Suppressor macrophage (primary cell): ENCODE results near the gene MB.
"Not testable (repeated sequence)": the region's sequence is repeated elsewhere in the genome, so short reads cannot be mapped to it uniquely, and the experiment has no call there.

Experiments used
- DNase-seq, 4 experiments: peaks; one replicate each; pipeline ENCODE4 v3.0.0-alpha.2; 2020 to 2022

The MB gene

GRCh38 chr22:35637254-35637653, 20.1 kb upstream of the MB start:
- DNase-seq, result no peak

GRCh38 chr22:35634943-35635540, 17.9 kb upstream of the MB start:
- DNase-seq, result no peak

DNA sequence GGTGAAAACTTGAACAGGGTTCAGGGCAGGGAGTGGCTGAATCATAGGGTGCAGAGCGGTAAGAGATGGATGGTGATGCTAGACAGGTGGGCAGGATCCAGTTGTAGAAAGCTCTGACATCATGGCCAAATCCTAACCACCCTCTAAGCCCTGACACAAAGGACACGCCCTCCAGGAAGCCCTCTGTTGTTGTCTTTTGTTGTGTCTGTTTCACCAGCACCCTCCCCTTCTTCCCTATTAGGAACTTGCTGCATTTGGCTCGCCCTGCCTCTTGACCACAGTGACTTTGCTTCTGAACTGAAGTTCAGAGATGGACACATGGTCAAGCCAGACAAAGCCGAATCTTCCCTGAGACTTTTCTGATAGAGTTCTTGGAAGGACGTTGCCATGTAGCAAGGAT, 16.9 kb upstream of the MB start:
- DNase-seq, result peak in 3 of 4 experiments; percentile 26 to 47 (median 40)

DNA sequence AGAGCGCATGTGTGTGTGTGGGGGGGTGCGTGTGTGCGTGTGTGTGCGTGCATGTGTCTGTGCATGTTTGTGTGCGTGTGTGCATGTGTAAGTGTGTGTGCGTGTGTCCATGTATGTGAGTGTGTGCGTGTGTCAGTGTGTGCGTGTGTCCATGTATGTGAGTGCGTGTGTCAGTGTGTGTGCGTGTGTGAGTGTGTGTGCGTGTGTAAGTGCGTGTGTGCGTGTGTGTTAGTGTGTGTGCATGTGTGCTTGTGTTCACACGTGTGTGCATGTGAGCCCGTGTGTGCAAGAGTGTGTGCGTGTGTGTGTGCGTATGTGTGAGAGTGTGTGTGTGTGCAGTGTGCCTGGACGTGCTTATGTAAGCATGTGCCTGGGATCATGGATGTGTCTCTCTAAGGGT, 16.4 kb upstream of the MB start:
- DNase-seq, result no peak

DNA sequence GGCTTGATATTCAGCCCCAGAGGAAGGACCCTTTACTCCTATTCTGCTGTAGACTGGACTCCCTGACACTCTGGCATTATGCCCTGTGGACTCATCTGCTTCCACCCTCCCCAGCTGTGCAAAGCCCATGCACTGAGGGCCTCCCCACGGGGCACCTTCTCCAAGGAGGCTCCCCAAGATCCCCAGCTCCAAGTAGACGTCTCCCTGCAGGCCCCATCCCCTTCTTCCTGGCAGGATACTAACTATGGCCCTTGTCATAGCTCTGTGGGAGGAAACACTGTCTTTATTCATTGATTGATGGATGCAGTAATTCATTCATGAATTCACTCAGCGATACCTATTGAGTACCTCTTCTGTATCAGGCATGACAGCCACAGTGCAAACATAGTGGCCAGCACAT, 15.8 kb upstream of the MB start:
- no peak for DNase-seq

DNA sequence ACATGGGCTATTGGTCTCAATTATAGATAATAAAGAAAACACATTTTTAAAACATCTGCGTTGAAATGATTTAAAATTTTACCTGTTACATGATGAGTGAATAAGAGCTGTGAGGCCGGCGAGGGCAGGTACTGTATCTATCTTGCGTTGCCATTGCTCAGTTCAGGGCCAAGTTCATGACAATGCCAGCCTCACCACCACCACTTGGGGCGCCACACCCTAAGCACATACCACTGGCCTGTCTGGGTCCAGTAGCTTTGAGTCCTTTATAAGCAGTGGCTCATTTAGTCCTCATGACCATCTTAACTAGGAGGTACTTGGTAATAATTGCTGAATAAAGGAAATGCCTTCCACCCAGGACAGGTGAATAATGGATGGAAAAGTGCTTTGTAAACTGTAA, 14.5 kb upstream of the MB start:
- peak; percentile 27 to 66 (median 44) for DNase-seq

GRCh38 chr22:35630891-35631290, 13.8 kb upstream of the MB start:
- DNase-seq, result no peak

DNA sequence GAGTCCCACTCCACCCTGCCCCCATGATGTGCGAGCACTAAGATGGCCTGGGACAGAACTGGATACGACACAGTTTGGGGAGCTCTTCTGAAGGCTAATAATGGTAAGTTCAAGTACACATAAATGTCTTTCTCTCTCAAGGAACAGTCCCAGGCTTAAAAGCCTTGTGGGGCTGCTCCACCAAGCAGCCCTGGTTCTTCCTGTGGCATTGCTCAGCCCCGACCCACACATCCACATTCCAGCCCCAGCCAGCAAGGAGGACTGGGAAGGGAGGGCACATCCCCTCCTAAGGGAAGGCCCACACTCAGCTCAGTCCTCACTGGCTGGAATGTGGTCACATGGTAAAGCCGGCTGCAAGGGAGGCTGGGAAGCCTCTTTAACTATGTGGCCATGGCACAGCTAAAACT, 13.3 kb upstream of the MB start:
- DNase-seq, result no peak

DNA sequence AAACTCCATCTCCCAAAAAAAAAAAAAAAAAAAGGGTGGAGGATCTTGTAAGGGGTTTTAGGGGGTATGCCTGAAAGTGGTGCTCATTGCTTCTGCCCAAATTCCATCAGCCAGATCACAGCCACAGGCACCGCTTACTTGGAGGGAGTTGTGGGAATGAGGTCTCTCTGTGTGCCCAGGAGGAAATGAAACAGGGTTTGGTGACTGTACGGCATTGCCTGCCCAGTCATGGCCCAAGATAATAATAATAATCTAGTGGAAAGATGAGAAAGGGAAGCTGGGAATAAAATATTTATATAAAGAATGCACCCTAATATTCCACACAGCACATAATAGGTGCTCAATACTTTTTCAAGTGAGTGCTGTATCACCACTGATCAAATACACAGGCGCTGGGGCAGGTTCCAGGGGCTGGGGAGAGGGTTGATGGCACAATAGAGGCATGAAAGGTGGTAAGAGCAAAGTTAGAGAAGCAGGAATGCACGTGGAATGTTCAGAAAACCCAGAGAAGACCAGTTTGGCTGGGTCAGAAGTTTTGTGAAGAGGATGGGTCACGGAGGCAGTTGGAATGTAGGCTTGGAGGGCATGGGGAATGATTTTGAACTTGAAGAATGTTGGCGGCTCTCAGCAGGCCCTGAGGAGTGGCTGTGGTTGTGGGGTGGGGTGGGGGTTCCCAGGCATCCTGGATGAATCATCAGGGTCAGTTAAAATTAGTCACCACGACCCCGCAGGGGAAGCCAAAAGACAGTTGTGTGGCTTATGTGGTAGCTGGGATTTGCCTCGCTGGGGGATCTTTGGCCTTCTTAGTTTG, 12.5 kb upstream of the MB start:
- DNase-seq, result peak; percentile 21 to 48 (median 36)

- DNase-seq, result no peak
Observed at GRCh38 chr22:35628732-35629131, 11.6 kb upstream of the MB start.

- DNase-seq, result peak; percentile 43 to 81 (median 67)
Observed at GRCh38 chr22:35627267-35628041, 10.3 kb upstream of the MB start.

GRCh38 chr22:35625763-35626432, 8.8 kb upstream of the MB start:
- DNase-seq, result no peak

DNA sequence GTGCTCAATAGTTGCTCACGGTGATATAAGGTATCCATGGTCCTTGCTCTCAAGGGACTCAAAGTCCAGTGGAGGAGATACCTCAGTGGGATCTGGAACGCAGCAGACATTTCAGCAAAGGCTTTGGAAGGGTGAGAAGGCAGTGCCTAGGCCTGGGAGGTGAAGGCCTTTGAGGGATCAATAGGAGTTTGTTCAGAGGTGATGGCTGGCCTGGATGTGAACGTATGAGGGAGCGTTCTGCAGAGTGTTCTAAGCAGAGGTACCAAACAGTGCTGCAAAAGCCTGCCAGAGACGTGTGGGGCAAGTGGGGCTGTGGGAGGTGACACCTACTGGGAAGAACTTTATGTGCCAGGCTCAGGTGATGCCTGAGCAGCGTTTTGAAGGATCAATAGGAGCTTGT, 7.4 kb upstream of the MB start:
- no peak for DNase-seq

GRCh38 chr22:35623885-35624284, 6.8 kb upstream of the MB start:
- not testable (repeated sequence) for DNase-seq

- no peak for DNase-seq
Observed at GRCh38 chr22:35622191-35622913, 5.2 kb upstream of the MB start.

DNA sequence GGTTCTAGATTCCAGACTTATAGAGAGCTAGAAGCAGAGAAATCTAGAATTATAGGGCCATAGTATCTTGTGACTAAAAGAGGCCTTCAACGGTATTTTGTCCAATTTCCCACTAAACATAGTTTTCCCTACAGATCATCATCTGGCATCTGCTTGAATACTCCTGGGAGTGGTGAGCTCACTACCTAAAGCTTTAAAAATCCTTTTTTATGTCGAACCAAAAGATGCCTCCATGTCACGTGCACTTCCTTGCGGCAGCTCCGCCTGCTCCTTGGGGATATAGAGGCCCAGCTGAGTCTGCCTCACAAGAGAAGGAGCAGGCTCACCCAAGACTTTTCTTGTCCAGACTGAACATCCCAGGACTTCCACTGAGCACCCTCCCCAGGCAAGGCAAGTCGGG, 4.3 kb upstream of the MB start:
- no peak for DNase-seq

GRCh38 chr22:35620624-35621251, 3.6 kb upstream of the MB start:
- no peak for DNase-seq

DNA sequence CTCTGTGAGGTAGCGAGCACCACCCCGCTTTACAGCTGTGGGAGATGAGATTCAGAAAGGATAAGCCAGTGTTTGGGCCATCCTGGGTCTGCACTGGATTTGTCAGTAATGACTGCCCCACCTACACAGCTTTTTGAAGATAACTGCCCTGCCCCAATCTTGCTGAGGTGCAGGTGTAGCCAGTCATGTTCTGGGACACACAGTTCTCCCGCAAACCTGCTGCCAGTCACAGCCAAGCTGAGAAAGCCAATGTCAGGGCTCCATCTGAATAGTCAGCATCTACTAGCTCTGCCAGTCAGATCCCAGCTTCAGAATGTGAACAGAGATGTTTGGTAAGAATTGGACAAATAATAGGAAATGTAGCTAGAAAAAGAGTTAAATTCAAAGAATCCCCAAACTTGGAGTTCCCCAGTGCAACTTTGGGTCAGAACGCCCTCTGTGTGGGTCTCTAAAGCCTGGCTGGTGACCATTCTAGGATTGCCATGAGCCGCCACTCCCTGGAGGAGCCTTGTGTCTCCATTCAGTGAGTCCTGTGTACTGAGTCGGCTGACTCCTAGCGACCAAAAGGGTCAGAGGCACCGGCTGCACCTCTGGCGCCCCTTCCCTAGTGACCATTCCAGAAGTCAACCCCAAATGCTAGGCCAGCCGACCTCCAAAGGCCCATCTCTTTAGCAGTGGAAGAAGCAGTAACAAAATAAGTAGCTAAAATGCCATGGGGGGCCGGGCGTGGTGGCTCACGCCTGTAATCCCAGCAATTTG, 2.4 kb upstream of the MB start:
- DNase-seq, result no peak

- DNase-seq, result no peak
Observed at GRCh38 chr22:35618427-35619223, 1.5 kb upstream of the MB start.

- DNase-seq, result no peak
Observed at GRCh38 chr22:35616043-35616442, 1.1 kb downstream of the MB start.
